SK-N-SH (cell line): ENCODE measurements around the gene SBF2. TPM values are rescaled to one million over a fixed set of nuclear protein-coding genes. Genes with fewer than 3 reads are reported as not detected.
A peak's percentile ranks its signal among the peaks of the same experiment; 100 is the strongest.

ENCODE experiments used
- CTCF ChIA-PET: fragments of 300-600, 350-600 bp; formaldehyde crosslinking; extraction: SDS; loops from one replicate; lab custom pipeline; 2021; lab: Yijun Ruan, JAX
- POLR2A ChIA-PET: fragments of 350-600 bp; sonication (Branson Sonifier 250); formaldehyde crosslinking; extraction: SDS; loops from one replicate; lab custom pipeline; 2020; ENCODE audit warnings: antibody characterized with exemption, inconsistent platforms; lab: Yijun Ruan, JAX
- DNase-seq: peaks from one replicate; pipeline ENCODE4 v3.0.0; 2012
- H2AFZ ChIP-seq: fragments of 200-600 bp; sonication (generic); 2 replicates; pipeline ENCODE4 v1.8.1; 2016; ENCODE audit warnings: antibody characterized with exemption, mild to moderate bottlenecking, low read depth
- H3F3A ChIP-seq: fragments of 200-600 bp; sonication (generic); replicated peaks from 2 replicates; pipeline ENCODE3; 2016; ENCODE audit warnings: antibody characterized with exemption, mild to moderate bottlenecking; ENCODE audit not compliant: insufficient read depth
- H3K27ac ChIP-seq, 2 experiments: fragments of 200-500 bp in 1 of 2; fragments of 200-600 bp in 1 of 2; sonication (Bioruptor generic) in 1 of 2; sonication (generic), shearing (Covaris generic) in 1 of 2; 2 replicates each; pipeline versions ENCODE4 v1.5.1 to v1.6.1; 2014 to 2016; ENCODE audit warnings: low read depth in 2 of 2, inconsistent platforms in 1 of 2, low read length in 1 of 2, mild to moderate bottlenecking in 1 of 2, mixed read lengths in 1 of 2
- H3K27me3 ChIP-seq: fragments of 200-600 bp; sonication (generic), shearing (Covaris generic); 2 replicates; pipeline ENCODE4 v1.6.1; 2016; ENCODE audit warnings: mixed run types; ENCODE audit not compliant: insufficient read depth
- H3K36me3 ChIP-seq, 2 experiments: fragments of 200-500 bp in 1 of 2; fragments of 200-600 bp in 1 of 2; sonication (Bioruptor generic) in 1 of 2; sonication (generic) in 1 of 2; replicated peaks in 1 of 2; 2 replicates each; pipeline versions ENCODE3 to v1.5.1; 2014 to 2016; ENCODE audit warnings: low read length in 1 of 2, mild to moderate bottlenecking in 1 of 2; ENCODE audit not compliant: insufficient read depth in 2 of 2, control insufficient read depth in 1 of 2
- H3K4me1 ChIP-seq, 2 experiments: fragments of 200-500 bp in 1 of 2; fragments of 200-600 bp in 1 of 2; sonication (Bioruptor generic) in 1 of 2; sonication (generic), shearing (Covaris generic) in 1 of 2; 2 replicates each; pipeline versions ENCODE4 v1.5.1 to v1.6.1; 2014 to 2016; ENCODE audit warnings: low read depth in 1 of 2, low read length in 1 of 2, mixed run types in 1 of 2; ENCODE audit not compliant: insufficient read depth in 2 of 2, control insufficient read depth in 1 of 2
- H3K4me2 ChIP-seq: fragments of 200-600 bp; sonication (generic), shearing (Covaris generic); 2 replicates; pipeline ENCODE4 v1.6.1; 2017; ENCODE audit warnings: mixed run types
- H3K4me3 ChIP-seq, 2 experiments: fragments of 200-500 bp in 1 of 2; fragments of 200-600 bp in 1 of 2; sonication (Bioruptor generic) in 1 of 2; sonication (generic), shearing (Covaris generic) in 1 of 2; 2 replicates each; pipeline versions ENCODE4 v1.5.1 to v1.8.1; 2014 to 2016; ENCODE audit warnings: low read depth in 2 of 2, inconsistent platforms in 1 of 2, low read length in 1 of 2, mild to moderate bottlenecking in 1 of 2, mixed read lengths in 1 of 2, moderate library complexity in 1 of 2
- H3K79me2 ChIP-seq: fragments of 200-600 bp; sonication (generic); 2 replicates; pipeline ENCODE4 v1.8.1; 2017; ENCODE audit warnings: mild to moderate bottlenecking; ENCODE audit not compliant: insufficient read depth
- H3K9ac ChIP-seq: fragments of 200-600 bp; sonication (generic); 2 replicates; pipeline ENCODE4 v1.6.1; 2017; ENCODE audit warnings: mixed run types
- H3K9me2 ChIP-seq: fragments of 200-600 bp; sonication (generic); 2 replicates; pipeline ENCODE4 v1.6.1; 2017; ENCODE audit warnings: mixed run types
- H3K9me3 ChIP-seq: fragments of 200-600 bp; sonication (generic); 2 replicates; pipeline ENCODE4 v1.6.1; 2017; ENCODE audit warnings: mixed run types, mild to moderate bottlenecking, moderate library complexity
- H4K20me1 ChIP-seq: fragments of 200-600 bp; sonication (generic); 2 replicates; pipeline ENCODE4 v1.6.1; 2017; ENCODE audit warnings: mild to moderate bottlenecking, mixed run types; ENCODE audit not compliant: insufficient read depth
- CHD2 ChIP-seq: fragments of 150-350 bp; IDR thresholded peaks from 2 replicates; pipeline ENCODE4 v1.6.1; 2018; ENCODE audit warnings: low read length; ENCODE audit not compliant: partially characterized antibody
- FOSL2 ChIP-seq: IDR thresholded peaks from 2 replicates; pipeline ENCODE4 v1.4.0; 2012; ENCODE audit warnings: low read depth, mild to moderate bottlenecking, moderate library complexity, borderline replicate concordance
- FOXJ3 ChIP-seq: sonication (generic); formaldehyde crosslinking; IDR thresholded peaks from 2 replicates; pipeline ENCODE4 v1.5.1; 2020; ENCODE audit warnings: mild to moderate bottlenecking, missing genetic modification reagents
- GATA2 ChIP-seq: sonication (generic); formaldehyde crosslinking; IDR thresholded peaks from 2 replicates; pipeline ENCODE4 v1.5.0; 2020; ENCODE audit warnings: mild to moderate bottlenecking, missing genetic modification reagents
- MXI1 ChIP-seq: IDR thresholded peaks from 2 replicates; pipeline ENCODE4 v1.6.1; 2012; ENCODE audit warnings: mild to moderate bottlenecking, low read depth, low read length, improper control_type of control experiment
- NFIC ChIP-seq: IDR thresholded peaks from 2 replicates; pipeline ENCODE4 v1.4.0; 2012; ENCODE audit warnings: borderline replicate concordance
- RAD21 ChIP-seq: IDR thresholded peaks from 2 replicates; pipeline ENCODE4 v1.6.1; 2012; ENCODE audit warnings: mild to moderate bottlenecking, low read length
- SIN3A ChIP-seq: IDR thresholded peaks from 2 replicates; pipeline ENCODE4 v1.6.1; 2012; ENCODE audit warnings: low read depth, mild to moderate bottlenecking, low read length, moderate library complexity, borderline replicate concordance
- TAF1 ChIP-seq: IDR thresholded peaks from 2 replicates; pipeline ENCODE4 v1.6.1; 2012; ENCODE audit warnings: low read depth, mild to moderate bottlenecking, low read length, moderate library complexity, borderline replicate concordance
- WGBS: methylation state at CpG from one replicate; pipeline ENCODE4 v1.1.6; 2017; ENCODE audit warnings: low lambda C conversion rate; 5-methylcytosine and 5-hydroxymethylcytosine counted together
- polyA plus RNA-seq, 3 experiments: library from polyadenylated mRNA; depleted of rRNA; stranded (reverse); fragments of >200 nt; gene quantifications; 2 replicates each; pipeline ENCODE4 v1.2.3, GENCODE V29; 2012
- TF ChIP-seq, protein P1 (sequence below): IDR thresholded peaks from 2 replicates; pipeline ENCODE4 v1.4.0; 2012; ENCODE audit warnings: low read depth
- TF ChIP-seq, protein P2 (sequence below): fragments of 200-600 bp; sonication (generic); IDR thresholded peaks from 2 replicates; pipeline ENCODE4 v1.6.1; 2017; ENCODE audit warnings: antibody characterized with exemption, mild to moderate bottlenecking, moderate library complexity
- TF ChIP-seq, protein P3 (sequence below): IDR thresholded peaks from 2 replicates; pipeline ENCODE4 v1.6.1; 2012; ENCODE audit warnings: mild to moderate bottlenecking, low read depth, low read length, moderate library complexity
- TF ChIP-seq, protein P4 (sequence below): IDR thresholded peaks from 2 replicates; pipeline ENCODE4 v1.4.0; 2012; ENCODE audit warnings: low read depth, borderline replicate concordance

Gene SBF2
- polyA plus RNA-seq, 1 of the 3 experiments (the other 2 are of a cell fraction): 23.0 TPM

DNA sequence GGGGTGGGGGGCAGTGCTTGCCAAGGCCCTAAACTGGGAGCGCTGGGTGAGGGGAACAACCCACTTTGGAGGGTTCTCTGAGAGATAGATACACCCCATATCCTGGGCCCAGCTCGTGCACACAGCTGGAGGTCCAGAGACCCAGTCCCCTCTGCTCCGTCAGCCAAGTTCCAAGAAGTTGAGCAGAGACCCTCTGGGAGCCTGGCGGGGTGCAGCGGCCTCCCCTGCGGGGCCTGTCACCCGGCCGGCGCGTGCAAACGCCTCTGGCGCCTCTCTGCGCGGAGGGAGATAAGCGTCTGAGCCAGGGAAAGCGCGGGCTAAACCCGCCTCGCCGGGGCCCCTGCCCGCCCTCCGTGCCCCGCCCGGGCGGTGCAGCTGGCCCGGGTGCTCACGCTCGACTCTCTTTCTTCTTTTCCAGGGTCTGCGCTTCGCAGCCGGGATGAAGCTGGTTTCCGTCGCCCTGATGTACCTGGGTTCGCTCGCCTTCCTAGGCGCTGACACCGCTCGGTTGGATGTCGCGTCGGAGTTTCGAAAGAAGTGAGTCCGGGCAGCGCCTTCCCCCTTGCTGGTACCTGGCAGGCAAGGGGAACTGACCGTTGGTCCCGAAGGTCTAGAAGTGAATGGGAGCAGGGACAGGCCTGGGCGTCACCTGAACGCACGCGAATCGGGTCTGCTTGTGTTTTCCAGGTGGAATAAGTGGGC lies 11.4 kb upstream of the SBF2 start:
- Histone ChIP-seq H3K4me1 (peaks cover 7 to 44% of the 10 kb centered on the region in 2 experiments), H2AFZ (peak overlapping the region; percentile 57; the same call in 1 of the 2 replicates), H3K79me2 (peaks cover 23% of the 10 kb centered on the region; the same call in 1 of the 2 replicates), H4K20me1 (peaks cover 10% of the 10 kb centered on the region; the same call in 1 of the 2 replicates), H3K27ac (peak overlapping the region; percentile 66 to 93), H3K27me3 (no peaks in the 10 kb centered on the region)
- peak; percentile 76 for DNase-seq
- POLR2A ChIA-PET: interaction anchor here (0.7 to 4.0 kb wide), 15 partner anchors 9 to 845 kb away, joined by 3 to 24 read pairs (median 4); partner anchors contain the start of gene ZNF143
- TF ChIP-seq NFIC (no peak), FOSL2 (no peak), MXI1 (peak; percentile 65; the same call in 1 of the 2 replicates), SIN3A (0 out of 2 replicates have a peak, but pooled peaks have one; percentile 23), GATA2 (CRISPR knock-in tag) (peak; percentile 57)
- TF ChIP-seq, protein P1, sequence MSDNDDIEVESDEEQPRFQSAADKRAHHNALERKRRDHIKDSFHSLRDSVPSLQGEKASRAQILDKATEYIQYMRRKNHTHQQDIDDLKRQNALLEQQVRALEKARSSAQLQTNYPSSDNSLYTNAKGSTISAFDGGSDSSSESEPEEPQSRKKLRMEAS: 0 out of 2 replicates have a peak, but pooled peaks have one; percentile 26
- TF ChIP-seq, all 33 proteins: peak for 4
- no peaks in the 10 kb centered on the region for H3K9me3 ChIP-seq
- H3K4me3 ChIP-seq: peak overlapping the region; percentile 66 to 87
- peak overlapping the region; percentile 75 for H3K9ac ChIP-seq
- H3K36me3 ChIP-seq: peaks cover 0 to 5% of the 10 kb centered on the region in 2 experiments
- H3K4me2 ChIP-seq: peak overlapping the region; percentile 98
- H3F3A ChIP-seq: peaks cover 32% of the 10 kb centered on the region
- under 1% methylated on average over 34 of the region's 51 CpGs for WGBS
- no peaks in the 10 kb centered on the region for H3K9me2 ChIP-seq
- CTCF ChIA-PET: interaction anchor here (0.6 to 9.2 kb wide), 36 partner anchors 9 to 551 kb away, joined by 3 to 104 read pairs (median 4); partner anchors contain the start of gene RNF141

DNA sequence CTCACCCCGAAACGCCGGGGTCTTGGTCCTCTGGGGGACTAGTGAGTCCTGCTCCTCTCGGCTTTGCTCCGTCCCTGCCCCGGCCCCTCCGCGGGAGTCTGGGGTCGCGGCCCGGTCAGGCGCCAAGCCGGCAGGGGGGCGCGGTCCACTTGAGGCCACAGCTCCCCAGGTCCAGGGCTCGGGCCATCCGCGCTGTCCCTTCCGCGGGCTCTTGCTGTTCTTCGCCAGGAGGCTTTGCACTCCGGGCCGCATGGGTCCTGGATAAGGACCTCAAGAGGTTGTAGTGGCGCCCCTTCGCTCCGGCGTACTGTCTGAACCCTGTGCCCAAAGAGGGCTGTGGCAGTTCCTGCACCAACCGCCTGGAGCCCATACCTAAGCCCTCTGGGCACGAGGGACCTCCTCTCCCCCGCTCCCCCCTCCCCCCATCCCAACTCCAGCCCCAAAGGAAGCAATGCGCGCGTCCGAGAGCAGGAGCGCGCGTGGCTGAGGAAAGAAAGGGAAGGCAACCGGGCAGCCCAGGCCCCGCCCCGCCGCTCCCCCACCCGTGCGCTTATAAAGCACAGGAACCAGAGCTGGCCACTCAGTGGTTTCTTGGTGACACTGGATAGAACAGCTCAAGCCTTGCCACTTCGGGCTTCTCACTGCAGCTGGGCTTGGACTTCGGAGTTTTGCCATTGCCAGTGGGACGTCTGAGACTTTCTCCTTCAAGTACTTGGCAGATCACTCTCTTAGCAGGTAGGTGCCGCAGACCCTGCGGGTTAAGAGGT lies 10.7 kb upstream of the SBF2 start, which contains the start of gene ADM:
ADM (plus strand) TSS at position 579 of the 767 bp plus-strand sequence. CDS start 628 bp downstream, outside the sequence.
- peak; percentile 94 for DNase-seq
- H4K20me1 ChIP-seq: peaks cover 10% of the 10 kb centered on the region; the same call in 1 of the 2 replicates
- peak within 1 kb of the TSS; percentile 98 for H3K4me2 ChIP-seq
- peak within 1 kb of the TSS; percentile 73; the same call in 1 of the 2 replicates for H2AFZ ChIP-seq
- peak within 1 kb of the TSS; percentile 75 for H3K9ac ChIP-seq
- ChIA-PET CTCF (interaction anchor here (0.6 to 9.2 kb wide), 45 partner anchors 9 to 992 kb away, joined by 3 to 104 read pairs (median 3); partner anchors contain the start of gene RNF141), POLR2A (interaction anchor here (0.6 to 4.0 kb wide), 18 partner anchors 8 to 844 kb away, joined by 3 to 24 read pairs (median 4); partner anchors contain the start of genes SBF2 and ZNF143)
- H3K27me3 ChIP-seq: no peaks in the 10 kb centered on the region
- peaks cover 0 to 5% of the 10 kb centered on the region in 2 experiments for H3K36me3 ChIP-seq
- H3K9me3 ChIP-seq: no peaks in the 10 kb centered on the region
- H3K4me3 ChIP-seq: peak within 1 kb of the TSS; percentile 66 to 87
- peak within 1 kb of the TSS; percentile 66 to 93 for H3K27ac ChIP-seq
- H3F3A ChIP-seq: peaks cover 30% of the 10 kb centered on the region
- peaks cover 7 to 44% of the 10 kb centered on the region in 2 experiments for H3K4me1 ChIP-seq
- WGBS: 6% methylated on average over 29 of the region's 48 CpGs
- peaks cover 23% of the 10 kb centered on the region; the same call in 1 of the 2 replicates for H3K79me2 ChIP-seq
- H3K9me2 ChIP-seq: no peaks in the 10 kb centered on the region
- TF ChIP-seq, protein P2, sequence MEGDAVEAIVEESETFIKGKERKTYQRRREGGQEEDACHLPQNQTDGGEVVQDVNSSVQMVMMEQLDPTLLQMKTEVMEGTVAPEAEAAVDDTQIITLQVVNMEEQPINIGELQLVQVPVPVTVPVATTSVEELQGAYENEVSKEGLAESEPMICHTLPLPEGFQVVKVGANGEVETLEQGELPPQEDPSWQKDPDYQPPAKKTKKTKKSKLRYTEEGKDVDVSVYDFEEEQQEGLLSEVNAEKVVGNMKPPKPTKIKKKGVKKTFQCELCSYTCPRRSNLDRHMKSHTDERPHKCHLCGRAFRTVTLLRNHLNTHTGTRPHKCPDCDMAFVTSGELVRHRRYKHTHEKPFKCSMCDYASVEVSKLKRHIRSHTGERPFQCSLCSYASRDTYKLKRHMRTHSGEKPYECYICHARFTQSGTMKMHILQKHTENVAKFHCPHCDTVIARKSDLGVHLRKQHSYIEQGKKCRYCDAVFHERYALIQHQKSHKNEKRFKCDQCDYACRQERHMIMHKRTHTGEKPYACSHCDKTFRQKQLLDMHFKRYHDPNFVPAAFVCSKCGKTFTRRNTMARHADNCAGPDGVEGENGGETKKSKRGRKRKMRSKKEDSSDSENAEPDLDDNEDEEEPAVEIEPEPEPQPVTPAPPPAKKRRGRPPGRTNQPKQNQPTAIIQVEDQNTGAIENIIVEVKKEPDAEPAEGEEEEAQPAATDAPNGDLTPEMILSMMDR: peak; percentile 78
- no peak for TF ChIP-seq GATA2 (CRISPR knock-in tag)
- TF ChIP-seq, protein P3, sequence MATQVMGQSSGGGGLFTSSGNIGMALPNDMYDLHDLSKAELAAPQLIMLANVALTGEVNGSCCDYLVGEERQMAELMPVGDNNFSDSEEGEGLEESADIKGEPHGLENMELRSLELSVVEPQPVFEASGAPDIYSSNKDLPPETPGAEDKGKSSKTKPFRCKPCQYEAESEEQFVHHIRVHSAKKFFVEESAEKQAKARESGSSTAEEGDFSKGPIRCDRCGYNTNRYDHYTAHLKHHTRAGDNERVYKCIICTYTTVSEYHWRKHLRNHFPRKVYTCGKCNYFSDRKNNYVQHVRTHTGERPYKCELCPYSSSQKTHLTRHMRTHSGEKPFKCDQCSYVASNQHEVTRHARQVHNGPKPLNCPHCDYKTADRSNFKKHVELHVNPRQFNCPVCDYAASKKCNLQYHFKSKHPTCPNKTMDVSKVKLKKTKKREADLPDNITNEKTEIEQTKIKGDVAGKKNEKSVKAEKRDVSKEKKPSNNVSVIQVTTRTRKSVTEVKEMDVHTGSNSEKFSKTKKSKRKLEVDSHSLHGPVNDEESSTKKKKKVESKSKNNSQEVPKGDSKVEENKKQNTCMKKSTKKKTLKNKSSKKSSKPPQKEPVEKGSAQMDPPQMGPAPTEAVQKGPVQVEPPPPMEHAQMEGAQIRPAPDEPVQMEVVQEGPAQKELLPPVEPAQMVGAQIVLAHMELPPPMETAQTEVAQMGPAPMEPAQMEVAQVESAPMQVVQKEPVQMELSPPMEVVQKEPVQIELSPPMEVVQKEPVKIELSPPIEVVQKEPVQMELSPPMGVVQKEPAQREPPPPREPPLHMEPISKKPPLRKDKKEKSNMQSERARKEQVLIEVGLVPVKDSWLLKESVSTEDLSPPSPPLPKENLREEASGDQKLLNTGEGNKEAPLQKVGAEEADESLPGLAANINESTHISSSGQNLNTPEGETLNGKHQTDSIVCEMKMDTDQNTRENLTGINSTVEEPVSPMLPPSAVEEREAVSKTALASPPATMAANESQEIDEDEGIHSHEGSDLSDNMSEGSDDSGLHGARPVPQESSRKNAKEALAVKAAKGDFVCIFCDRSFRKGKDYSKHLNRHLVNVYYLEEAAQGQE: peak; percentile 73; the same call in 1 of the 2 replicates
- TF ChIP-seq, protein P1: peak; percentile 48; the same call in 1 of the 2 replicates
- peak; percentile 97 for TF ChIP-seq TAF1
- peak; percentile 34 for TF ChIP-seq RAD21
- no peak for TF ChIP-seq FOXJ3 (CRISPR knock-in tag)
- TF ChIP-seq CHD2: peak; percentile 63
- TF ChIP-seq, protein P4, sequence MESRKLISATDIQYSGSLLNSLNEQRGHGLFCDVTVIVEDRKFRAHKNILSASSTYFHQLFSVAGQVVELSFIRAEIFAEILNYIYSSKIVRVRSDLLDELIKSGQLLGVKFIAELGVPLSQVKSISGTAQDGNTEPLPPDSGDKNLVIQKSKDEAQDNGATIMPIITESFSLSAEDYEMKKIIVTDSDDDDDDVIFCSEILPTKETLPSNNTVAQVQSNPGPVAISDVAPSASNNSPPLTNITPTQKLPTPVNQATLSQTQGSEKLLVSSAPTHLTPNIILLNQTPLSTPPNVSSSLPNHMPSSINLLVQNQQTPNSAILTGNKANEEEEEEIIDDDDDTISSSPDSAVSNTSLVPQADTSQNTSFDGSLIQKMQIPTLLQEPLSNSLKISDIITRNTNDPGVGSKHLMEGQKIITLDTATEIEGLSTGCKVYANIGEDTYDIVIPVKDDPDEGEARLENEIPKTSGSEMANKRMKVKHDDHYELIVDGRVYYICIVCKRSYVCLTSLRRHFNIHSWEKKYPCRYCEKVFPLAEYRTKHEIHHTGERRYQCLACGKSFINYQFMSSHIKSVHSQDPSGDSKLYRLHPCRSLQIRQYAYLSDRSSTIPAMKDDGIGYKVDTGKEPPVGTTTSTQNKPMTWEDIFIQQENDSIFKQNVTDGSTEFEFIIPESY: no peak
